NCI-H524 (cell line): ENCODE results near the gene SHISA9.
A peak's percentile ranks its signal among the peaks of the same experiment; 100 is the strongest.

Source experiments
- DNase-seq, 2 experiments: peaks; one replicate each; lab custom pipeline; 2025; lab: John Stamatoyannopoulos, UW

The SHISA9 gene

DNA sequence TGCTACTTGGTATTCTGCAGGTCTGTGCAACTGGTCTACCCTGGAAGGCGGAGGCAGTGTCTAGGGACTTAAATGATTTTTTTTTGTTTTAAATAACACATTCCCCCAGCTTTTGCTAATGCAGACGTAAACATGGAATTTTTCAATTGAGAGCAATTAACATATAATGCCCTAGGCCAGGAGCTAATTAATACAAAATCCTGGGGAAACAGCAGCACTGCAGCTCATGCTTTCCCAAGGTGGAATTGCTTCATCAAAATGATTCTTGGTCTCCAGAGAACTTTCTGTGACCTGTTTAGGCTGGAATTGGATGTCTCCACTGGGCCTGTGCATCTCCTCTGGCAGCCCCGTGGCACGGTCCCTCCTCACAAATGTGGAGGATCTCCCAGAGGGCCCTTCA is 50.6 kb downstream of the SHISA9 start:
- no peak for DNase-seq

DNA sequence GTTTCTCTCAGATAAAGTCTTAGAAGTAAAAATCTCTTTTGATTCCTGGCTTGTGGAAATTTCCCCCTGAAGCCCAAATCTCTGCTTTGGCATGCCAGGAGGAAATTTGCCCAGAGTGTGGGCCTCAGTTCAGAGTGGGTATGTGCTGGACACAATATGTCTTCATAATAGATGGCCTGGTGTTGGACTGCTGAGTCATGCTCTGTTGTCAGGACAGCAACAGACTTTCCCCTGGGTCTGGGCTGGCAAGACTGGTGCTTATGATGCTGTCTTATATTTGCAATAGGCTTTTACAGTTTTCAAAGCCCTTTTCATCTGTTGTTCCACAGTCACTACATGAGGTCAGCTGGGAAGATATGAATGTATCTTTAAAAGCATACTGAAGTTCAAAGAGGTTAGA is 57.0 kb downstream of the SHISA9 start:
- no peak for DNase-seq

DNA sequence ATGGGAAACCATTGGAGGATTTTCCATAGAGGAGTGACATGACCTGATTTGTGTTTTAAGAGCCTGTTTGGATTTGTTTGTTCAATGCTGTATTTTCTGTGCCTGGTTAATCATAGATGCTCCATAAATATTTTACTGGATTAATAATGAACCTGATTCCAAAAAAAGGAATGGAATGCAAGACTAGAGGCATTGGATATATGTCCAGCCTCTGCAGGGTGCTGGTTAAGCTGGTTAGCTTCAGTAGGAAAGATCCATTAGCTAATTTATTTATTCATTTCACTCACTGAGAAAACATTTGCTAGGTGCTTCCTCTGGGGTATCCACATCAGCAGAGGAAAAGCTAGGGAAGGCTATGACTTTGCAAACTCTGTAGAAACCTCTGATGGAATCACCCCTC is 57.7 kb downstream of the SHISA9 start:
- no peak for DNase-seq

DNA sequence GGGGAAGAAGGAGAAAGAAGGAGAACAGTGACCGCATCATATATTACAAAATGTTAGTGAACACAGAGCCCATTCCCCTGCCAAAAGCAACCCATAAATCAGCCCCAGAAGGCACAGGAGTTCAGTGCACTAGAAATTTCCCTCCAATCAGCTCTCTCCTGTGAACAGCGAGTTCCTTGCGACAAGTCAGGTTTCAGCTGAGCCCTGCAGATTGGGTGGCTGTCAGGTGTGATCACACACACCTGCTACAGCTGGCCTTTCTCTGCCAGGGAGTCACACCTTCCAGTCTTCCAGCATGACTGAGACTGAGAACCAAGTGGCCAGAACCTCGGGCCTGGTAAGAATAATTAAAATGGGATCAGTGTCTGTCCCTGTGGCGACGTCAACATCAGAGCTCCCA is 60.2 kb downstream of the SHISA9 start:
- no peak for DNase-seq

DNA sequence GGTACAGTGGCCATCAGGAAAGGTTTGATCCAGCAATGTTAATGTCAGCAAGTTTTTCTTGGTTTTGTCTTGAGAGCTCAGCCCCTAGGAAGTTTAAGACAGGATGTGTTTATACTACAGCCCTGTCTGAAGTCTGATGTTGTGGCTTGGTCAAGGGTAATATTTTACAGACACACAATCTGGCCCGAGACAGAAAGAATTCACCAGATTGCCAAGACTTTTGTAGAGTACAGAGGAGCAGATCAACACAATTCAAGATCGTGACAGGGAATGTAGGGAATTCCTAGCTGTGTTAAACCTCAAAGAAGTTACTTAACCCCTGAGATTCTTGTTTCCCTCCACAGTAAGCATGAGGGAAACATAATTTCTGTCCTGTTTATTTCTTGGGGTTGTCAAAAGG is 63.1 kb downstream of the SHISA9 start:
- no peak for DNase-seq

DNA sequence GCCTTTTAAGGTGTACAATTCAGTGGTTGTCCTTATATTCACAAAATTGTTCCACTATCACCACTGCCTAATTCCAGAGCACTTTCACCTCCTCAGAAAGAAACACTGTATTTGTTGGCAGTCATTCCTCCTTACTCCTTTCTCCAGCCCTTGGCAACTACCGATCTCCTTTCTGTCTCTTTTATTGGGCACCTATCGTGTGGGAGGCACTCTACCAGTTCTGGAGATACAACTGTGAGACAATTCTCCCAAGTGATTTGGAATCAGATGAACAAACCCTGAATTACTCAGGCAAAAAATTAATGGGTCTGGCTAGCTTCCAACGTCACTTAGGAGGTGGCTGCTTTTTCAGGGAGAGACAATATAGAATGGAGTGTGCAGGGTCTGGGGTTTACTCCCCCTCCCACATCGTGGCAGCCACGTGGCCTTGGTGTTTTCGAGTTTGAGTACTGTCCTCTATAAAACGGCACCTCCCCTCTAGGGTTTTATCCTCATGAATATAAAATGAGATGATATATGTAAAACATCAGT is 63.9 kb downstream of the SHISA9 start:
- peak in 1 of 2 experiments; percentile 10 for DNase-seq

DNA sequence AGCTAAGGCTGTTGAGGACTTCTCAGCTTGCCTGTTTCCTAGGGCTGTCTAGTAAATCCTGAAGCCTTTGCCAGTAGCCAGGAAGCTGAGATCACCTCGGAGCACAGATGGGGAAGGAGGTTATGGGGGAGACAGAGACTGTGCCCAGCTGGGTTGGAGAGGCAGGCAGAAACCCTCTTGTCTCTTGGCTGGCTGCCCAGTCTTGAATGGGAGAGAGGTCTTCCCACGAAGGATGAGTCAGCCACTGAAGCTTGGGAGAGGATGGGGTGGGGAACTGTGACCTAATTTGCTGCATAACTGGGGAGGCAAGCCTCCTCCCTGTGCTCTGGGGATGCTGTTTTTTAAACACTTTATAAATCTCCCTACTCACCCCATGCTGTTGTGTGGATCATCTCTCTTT is 69.8 kb downstream of the SHISA9 start:
- peak; percentile 99 to 100 for DNase-seq

DNA sequence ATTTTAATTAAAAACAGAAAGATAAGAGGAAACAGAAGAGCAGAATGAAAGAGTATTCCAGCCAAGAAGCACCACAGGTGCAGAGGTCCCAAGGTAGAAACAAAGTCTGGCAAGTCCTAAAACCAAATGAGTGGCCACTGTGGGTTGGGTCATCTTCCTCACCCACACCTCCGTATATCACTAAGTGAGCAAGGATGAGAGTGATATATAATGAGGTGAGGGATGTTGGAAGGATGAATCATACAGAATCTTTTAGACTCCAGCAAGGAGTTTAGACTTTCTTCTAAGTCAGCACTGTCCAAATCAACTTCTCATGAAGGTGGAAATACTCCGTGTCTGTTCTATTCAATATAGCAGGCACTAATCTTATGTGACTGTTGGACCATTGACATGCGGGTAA is 70.8 kb downstream of the SHISA9 start:
- no peak for DNase-seq

DNA sequence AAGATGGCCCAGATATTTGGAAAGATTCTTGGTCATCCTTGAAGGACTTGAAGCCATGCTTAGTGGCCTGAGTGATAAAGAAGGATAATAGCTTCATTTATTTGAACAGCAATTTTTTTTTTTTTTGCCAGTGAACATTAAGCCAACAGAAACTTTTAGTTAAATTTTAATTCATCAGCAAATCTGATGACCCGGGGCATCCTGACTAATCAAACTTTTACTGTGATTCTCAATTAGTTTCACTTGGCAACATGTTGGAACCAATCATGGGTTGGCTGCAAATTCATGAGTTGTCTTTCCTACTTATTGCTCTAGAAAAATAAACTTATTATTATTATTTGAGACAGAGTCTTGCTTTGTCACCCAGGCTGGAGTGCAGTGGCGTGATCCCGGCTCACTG is 74.4 kb downstream of the SHISA9 start:
- DNase-seq = no peak

DNA sequence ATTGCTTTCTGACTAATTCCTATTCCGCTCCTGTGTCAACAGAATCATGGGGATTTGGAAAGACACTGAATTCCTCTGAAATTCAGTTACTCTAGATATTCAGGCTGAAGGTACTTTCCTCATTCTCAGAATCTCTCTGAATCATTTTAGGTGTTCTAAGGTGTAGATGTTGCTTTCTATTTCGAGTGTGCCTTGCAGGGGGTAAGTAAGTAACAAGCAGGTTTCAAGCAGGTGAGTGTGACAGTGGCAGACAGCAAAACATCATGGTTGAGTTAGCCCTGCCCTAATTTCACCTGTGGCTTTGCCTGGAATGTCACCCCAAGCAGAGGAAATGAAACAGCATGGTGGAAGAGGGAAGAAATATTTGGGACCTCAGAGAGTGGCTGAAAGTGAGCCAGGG is 75.1 kb downstream of the SHISA9 start:
- no peak for DNase-seq

DNA sequence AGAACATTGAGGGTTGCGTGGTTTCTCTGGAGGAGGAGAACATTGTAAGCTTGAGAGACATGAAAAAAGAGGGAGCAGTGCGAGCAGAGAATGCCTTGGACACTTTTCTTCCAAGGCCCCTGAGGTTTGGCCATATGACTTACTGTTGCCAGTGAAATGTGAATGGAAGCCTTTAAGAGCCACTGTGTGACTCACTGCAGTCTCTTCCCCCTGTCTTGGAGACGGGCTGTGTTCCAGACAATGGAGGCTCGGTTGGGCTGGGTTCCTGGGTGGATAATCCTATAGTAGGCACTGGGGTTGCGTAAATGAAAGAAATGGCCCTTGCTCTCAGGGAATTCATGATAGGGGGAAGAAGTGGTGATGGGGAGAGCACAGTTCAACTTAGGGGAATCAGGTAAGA is 75.5 kb downstream of the SHISA9 start:
- DNase-seq = no peak

DNA sequence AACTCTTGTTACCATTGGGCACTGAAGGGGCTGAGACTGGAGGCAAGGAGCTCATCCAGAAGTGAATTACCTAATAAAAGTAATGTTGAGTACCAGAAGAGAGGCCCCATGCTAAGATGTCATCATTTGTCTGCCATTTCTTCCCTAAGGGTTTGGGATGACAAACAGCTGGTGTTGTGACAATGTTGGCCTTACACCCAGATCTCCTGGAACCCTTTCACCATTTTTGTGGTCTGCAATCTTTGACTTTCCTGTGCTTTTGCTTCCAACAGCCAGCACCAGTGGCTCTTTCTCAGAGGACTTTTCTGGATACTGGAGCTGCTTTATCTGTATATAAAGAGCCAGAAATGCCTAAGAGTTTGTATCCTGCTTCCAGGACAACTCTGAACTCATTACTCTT is 84.1 kb downstream of the SHISA9 start:
- no peak for DNase-seq

DNA sequence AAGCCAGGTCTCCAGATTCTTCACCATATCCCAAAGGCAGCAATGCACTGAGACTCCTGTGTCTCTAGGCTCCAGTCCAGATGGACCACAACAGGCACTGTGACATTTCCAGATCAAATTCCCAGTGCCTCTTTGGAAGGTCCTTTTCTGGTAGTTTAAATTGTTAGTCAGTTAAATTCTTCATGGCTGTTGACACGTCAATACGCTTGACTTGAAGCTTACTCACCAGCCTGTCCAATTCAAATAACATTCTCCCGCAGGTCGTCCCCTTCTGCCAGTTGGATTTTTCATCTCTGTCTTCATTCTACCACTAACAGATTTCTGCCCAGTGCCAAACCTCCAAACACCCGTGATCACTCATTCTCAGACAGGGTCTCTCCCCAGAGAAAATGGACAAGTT is 86.7 kb downstream of the SHISA9 start:
- no peak for DNase-seq

DNA sequence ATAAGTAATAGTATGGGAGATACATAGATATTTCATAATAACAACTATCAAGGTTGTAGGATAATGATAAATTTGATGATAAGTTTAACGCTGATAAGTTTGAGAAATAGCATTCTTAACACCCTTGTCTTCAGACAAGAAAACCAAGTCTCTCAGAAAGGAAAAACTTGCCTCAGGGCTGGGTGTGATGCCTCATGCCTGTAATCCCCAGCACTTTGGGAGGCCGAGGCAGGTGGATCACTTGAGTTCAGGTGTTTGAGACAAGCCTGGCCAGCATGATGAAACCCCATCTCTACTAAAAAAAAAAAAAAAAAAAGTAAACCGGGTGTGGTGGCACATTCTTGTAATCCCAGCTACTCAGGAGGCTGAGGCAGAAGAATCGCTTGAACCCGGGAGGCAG is 90.7 kb downstream of the SHISA9 start:
- DNase-seq = no peak

DNA sequence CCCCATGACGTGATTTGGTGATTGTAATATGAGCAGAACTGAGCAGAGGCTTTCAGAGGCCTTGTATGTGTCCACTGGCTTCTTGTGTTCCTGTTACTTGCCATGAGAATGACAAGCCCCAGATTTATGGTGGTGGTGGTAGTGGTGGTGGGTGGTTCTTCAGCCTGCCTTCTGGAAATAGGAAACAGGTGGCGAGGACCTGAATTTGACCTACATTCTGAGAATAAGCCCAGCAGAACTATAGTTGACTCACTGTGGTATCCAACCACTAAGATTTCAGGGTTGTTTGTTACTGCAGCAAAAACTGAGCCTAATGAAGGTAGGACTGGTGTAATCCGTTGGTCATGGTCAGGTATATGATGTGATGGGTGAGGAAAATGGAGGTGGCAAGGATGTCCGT is 93.0 kb downstream of the SHISA9 start:
- no peak for DNase-seq

DNA sequence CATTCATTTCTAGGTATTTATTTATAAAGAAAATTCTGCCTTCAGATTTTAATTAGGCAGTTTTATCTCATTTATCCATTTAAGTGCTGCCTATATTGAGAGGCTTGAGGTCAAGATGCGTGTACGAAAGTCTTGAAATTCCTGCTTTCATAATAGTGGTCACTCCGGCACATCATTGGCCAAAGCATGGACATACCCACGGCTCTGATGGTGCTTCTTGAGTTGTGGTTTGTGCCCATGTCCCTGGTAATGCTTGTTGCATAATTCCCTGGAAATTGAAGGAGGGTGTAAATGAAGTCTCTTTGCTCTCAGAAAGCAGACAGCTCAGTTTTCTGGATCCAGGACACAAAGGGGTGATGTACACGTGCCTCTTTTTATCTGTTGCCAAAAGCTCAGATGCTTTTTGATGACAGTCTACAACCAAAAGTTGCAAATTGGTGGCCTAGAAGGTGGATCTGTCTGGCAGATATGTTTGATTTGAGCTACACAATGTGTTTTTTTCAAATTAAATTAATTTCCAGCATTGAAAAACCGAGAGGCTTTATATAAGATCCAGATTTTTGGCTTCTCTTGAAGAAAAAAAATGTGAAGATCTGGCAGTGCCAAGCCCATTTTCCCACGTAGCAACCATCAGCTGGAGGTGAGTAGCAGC is 94.4 kb downstream of the SHISA9 start:
- no peak for DNase-seq

DNA sequence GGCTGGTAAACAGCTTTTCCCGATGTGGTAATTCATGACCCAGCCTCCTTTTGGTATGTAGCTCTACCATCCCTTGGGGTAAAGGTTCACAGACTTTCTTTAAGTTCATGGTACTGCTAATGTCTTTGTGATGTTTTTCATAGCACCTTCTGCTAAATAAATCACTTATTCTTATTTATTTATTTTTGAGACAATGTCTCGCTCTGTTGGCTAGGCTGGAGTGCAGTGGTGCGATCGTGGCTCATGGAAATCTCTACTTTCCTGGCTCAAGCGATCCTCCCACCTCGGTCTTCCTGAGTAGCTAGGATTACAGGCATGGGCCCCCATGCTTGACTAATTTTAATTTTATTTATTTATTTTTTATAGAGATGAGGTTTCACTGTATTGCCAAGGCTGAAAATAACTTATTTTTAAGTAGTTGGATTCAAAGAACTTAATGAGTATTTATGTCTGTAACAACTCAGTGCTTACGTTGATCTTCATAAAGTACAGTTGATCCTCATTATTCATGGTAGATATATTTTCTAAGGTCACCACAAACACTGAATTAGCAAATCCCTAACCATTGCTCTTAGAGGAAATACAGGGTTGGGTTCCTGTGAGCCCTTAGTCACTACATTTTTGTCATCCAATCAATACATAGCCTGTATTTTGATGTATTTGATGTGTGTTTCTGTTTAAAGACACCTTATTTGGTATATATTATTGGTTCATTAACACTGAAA is 97.1 kb downstream of the SHISA9 start:
- DNase-seq = no peak

DNA sequence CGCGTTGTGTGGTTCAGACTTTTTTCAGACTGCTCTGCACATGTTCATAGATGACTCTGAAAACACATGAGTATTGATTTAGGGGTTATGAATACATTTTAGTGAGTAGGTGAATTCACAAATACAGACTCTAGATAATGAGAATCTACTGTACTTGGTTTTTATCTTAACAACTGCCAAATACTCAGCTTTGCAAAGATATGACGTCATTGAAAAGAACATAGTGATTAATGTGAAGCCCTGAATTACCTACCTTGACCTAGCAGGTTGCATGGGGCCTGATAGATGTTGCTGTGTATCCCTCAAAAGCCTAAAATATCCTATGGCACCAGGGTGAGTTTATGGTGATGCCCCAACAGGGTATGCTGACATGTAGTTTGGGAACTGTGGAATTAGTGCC is 98.0 kb downstream of the SHISA9 start:
- no peak for DNase-seq

DNA sequence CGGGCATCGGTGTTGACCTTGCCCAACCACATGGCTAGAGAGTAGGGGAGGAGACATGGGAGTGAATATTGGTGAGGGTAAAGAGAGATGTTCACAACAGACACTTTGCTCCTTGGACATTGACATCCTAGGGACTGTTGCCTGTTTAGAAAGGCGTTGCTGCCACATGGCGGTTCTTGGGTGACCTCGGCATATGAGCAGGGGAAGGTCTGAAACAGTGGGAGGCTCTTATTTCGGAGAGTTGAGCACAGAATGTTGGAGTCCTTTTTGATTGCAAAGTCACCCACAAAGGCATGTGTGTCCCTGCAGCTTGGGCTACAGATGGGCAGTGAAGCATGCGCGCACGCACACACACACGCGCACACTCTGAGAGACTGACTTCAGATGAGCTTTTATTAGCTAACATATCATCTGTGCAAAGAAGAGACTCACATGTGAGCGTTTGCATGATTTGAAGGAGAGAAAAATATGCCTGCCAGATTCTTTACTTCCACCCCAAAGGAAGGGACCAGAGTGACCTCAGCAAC is 104.4 kb downstream of the SHISA9 start:
- no peak for DNase-seq

DNA sequence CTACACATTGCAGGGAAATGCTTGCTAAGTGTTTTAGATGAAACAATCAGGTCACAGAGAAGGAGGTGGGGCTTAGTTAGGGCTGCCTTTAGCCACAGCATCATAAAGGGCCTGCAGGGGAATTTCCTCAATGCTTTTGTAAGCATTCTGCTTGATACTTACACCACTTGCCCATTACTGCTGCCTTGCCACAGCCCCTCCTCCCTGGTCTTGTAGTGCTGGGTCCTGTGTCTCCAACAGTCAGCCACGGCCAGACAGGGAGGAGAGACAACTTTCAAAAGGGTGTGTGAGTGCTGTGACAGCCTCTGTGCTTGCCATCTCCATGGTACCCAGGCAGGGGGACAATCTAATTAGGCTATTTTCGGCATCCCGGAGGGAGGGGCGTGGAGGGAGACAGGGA is 111.2 kb downstream of the SHISA9 start:
- DNase-seq = no peak

DNA sequence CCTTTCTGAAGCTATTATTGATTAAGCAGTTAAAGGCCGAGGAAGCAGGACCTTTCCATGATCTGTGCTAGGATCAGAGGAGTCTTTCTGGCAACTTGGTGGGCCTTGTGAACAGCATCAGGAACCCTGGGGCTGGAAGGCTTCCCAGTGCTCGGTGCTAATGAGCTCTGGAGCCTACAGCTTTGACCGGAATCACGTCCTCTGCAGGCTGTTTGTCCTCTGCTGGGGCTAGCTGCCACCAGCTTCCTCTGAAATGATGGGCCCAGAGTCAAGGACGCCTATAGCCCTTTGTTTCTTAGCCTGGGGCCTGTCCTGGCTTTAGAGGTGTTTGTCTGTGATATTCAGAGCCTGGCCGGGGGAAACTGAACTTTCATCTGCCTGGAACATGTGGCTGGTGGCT is 111.6 kb downstream of the SHISA9 start:
- DNase-seq = no peak

DNA sequence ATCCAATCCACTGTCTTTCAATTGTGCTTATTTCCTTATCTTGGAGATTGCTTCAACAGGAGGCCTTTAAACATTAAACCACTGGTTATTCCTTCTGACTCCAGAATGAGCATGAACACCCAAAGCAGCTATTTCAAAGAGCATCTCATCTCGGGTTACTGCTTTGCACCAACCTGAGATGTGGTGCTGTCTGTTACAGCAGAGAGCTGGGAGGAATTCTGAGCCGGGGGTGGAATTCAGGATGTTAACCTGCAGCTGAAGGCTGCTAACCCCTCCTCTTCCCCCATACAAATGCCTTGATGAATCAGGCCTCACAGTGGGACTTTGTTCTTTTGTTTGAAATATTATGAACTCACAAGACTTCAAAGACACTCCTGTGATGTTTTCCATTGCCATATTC is 113.1 kb downstream of the SHISA9 start:
- no peak for DNase-seq

DNA sequence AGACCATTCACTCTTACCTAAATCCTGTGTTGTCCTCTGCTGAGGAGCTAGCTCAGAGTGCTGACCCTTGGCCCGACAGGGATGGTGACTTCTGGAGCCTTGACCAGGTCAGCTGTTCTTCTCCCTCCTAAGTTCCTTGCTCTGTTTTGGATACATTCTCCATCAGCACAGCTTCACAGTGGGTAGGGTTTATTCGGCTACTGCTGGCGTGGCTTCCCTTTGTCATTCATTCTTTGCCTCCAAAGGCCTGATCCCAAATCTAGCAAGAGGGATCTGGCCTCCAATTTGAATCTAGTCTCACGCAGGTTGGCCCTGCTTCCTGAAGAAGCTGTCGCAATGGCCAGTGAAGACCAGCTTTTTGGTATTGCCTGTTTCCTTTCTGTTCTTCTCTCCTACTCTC is 116.6 kb downstream of the SHISA9 start:
- no peak for DNase-seq

DNA sequence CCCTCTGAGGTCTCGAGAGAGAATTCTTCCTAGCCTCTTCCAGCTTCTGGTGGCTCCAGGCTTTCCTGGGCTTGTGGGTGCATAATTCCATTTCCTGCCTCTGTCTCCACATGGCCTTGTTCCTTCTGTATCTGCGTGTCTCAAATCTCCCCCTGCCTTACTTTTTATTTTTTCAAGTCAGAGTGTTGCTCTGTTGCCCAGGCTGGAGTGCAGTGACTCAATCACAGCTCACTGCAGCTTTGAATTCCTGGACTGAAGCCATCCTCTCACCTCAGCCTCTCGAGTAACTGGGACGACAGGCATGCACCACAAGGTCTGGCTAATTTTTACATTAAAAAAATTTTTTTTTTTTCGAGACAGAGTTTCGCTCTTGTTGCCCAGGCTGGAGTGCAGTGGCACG is 120.6 kb downstream of the SHISA9 start:
- no peak for DNase-seq
